Liver (tissue), 3 donors: ENCODE results near the gene THAP4.

Source experiments
- EGR1 ChIP-seq, 2 donors: IDR thresholded peaks; 2 replicates each; pipeline ENCODE4 v1.6.1; 2016 to 2018; ENCODE audit warnings: antibody characterized with exemption in 2 of 2, low read depth in 2 of 2
- FOXA1 ChIP-seq: IDR thresholded peaks from 2 replicates; pipeline ENCODE4 v1.6.1; 2016; ENCODE audit warnings: antibody characterized with exemption
- GABPA ChIP-seq, 2 donors: IDR thresholded peaks in 1 of 2; conservative IDR thresholded peaks in 1 of 2; 2 replicates each; pipeline ENCODE4 v1.6.1; 2016; ENCODE audit warnings: antibody characterized with exemption in 2 of 2, mild to moderate bottlenecking in 1 of 2, moderate library complexity in 1 of 2
- HNF4A ChIP-seq, 2 donors: conservative IDR thresholded peaks; 2 replicates each; pipeline ENCODE4 v1.6.1; 2016; ENCODE audit warnings: antibody characterized with exemption in 2 of 2, mild to moderate bottlenecking in 2 of 2
- NR2F2 ChIP-seq: IDR thresholded peaks from 2 replicates; pipeline ENCODE4 v1.6.1; 2016; ENCODE audit warnings: antibody characterized with exemption
- RAD21 ChIP-seq, 2 donors: IDR thresholded peaks; 2 replicates each; pipeline ENCODE4 v1.6.1; 2016; ENCODE audit warnings: antibody characterized with exemption in 2 of 2, mild to moderate bottlenecking in 2 of 2
- SP1 ChIP-seq: IDR thresholded peaks from 2 replicates; pipeline ENCODE4 v1.6.1; 2018; ENCODE audit warnings: antibody characterized with exemption, mild to moderate bottlenecking
- TAF1 ChIP-seq: conservative IDR thresholded peaks from 2 replicates; pipeline ENCODE4 v1.6.1; 2016; ENCODE audit warnings: antibody characterized with exemption, mild to moderate bottlenecking
- YY1 ChIP-seq: IDR thresholded peaks from 2 replicates; pipeline ENCODE4 v1.6.1; 2016; ENCODE audit warnings: antibody characterized with exemption, mild to moderate bottlenecking
- TF ChIP-seq, protein P1 (sequence below): fragments of 150-350 bp; IDR thresholded peaks from 2 replicates; pipeline ENCODE4 v1.5.1; 2017; ENCODE audit warnings: improper control_type of control experiment, low read depth, low read length; ENCODE audit not compliant: missing input control
- TF ChIP-seq, protein P2 (sequence below): IDR thresholded peaks from 2 replicates; pipeline ENCODE4 v1.6.1; 2016; ENCODE audit warnings: antibody characterized with exemption, mild to moderate bottlenecking
- TF ChIP-seq, protein P3 (sequence below): IDR thresholded peaks from 2 replicates; pipeline ENCODE4 v1.6.1; 2016; ENCODE audit warnings: antibody characterized with exemption
- TF ChIP-seq, protein P4 (sequence below): IDR thresholded peaks from 2 replicates; pipeline ENCODE4 v1.6.1; 2016; ENCODE audit warnings: antibody characterized with exemption
- donor health status: healthy.
- donor health status: healthy.

DNA sequence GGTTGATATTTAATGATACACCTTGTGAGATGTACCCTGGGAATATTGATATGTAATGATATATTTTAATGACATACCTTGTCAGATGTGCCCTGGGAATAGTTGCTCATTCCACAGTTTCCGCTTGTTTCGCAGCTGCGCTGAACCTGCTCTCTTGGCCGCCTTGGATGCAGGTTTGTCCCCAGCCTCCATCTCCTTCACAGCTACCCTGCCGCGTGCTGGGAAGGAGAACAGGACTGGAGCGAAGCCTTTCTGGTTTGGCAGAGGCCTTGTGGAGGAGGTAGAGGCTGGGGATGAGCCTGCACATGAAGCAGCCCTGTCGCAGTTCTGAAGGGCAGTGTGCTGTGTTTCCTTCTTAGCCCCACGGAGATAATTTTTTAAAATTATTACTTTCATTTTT, 15.2 kb upstream of the THAP4 start:
- no peak for TF ChIP-seq EGR1 (IDR thresholded peaks at IDR 0.05; ENCODE audit: low read depth in 2 of 2)
- TF ChIP-seq, protein P1, sequence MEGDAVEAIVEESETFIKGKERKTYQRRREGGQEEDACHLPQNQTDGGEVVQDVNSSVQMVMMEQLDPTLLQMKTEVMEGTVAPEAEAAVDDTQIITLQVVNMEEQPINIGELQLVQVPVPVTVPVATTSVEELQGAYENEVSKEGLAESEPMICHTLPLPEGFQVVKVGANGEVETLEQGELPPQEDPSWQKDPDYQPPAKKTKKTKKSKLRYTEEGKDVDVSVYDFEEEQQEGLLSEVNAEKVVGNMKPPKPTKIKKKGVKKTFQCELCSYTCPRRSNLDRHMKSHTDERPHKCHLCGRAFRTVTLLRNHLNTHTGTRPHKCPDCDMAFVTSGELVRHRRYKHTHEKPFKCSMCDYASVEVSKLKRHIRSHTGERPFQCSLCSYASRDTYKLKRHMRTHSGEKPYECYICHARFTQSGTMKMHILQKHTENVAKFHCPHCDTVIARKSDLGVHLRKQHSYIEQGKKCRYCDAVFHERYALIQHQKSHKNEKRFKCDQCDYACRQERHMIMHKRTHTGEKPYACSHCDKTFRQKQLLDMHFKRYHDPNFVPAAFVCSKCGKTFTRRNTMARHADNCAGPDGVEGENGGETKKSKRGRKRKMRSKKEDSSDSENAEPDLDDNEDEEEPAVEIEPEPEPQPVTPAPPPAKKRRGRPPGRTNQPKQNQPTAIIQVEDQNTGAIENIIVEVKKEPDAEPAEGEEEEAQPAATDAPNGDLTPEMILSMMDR = no peak
- TF ChIP-seq, protein P2, sequence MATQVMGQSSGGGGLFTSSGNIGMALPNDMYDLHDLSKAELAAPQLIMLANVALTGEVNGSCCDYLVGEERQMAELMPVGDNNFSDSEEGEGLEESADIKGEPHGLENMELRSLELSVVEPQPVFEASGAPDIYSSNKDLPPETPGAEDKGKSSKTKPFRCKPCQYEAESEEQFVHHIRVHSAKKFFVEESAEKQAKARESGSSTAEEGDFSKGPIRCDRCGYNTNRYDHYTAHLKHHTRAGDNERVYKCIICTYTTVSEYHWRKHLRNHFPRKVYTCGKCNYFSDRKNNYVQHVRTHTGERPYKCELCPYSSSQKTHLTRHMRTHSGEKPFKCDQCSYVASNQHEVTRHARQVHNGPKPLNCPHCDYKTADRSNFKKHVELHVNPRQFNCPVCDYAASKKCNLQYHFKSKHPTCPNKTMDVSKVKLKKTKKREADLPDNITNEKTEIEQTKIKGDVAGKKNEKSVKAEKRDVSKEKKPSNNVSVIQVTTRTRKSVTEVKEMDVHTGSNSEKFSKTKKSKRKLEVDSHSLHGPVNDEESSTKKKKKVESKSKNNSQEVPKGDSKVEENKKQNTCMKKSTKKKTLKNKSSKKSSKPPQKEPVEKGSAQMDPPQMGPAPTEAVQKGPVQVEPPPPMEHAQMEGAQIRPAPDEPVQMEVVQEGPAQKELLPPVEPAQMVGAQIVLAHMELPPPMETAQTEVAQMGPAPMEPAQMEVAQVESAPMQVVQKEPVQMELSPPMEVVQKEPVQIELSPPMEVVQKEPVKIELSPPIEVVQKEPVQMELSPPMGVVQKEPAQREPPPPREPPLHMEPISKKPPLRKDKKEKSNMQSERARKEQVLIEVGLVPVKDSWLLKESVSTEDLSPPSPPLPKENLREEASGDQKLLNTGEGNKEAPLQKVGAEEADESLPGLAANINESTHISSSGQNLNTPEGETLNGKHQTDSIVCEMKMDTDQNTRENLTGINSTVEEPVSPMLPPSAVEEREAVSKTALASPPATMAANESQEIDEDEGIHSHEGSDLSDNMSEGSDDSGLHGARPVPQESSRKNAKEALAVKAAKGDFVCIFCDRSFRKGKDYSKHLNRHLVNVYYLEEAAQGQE = no peak
- TF ChIP-seq SP1 = no peak
- TF ChIP-seq, protein P3, sequence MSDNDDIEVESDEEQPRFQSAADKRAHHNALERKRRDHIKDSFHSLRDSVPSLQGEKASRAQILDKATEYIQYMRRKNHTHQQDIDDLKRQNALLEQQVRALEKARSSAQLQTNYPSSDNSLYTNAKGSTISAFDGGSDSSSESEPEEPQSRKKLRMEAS = no peak
- no peak for TF ChIP-seq YY1
- TF ChIP-seq RAD21 (IDR thresholded peaks at IDR 0.05) = no peak
- TF ChIP-seq HNF4A (conservative IDR thresholded peaks at IDR 0.05) = no peak
- no peak for TF ChIP-seq FOXA1
- TF ChIP-seq TAF1 = no peak
- no peak for TF ChIP-seq NR2F2
- no peak for TF ChIP-seq GABPA (IDR thresholded peaks at IDR 0.05 in 1 of 2, conservative IDR thresholded peaks at IDR 0.05 in 1 of 2)
- TF ChIP-seq, protein P4, sequence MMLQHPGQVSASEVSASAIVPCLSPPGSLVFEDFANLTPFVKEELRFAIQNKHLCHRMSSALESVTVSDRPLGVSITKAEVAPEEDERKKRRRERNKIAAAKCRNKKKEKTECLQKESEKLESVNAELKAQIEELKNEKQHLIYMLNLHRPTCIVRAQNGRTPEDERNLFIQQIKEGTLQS = no peak
